A549 (cell line): ENCODE measurements around the gene CFAP61. TPM values are rescaled to one million over a fixed set of nuclear protein-coding genes. Genes with fewer than 3 reads are reported as not detected.

Experiments used
- ATAC-seq, 2 experiments: fragments of 200-7000 bp in 1 of 2; fragments of >200 bp in 1 of 2; cut with Nextera tagmentation in 1 of 2; cut with Tn5 transposase in 1 of 2; 3 replicates each; pipeline versions ENCODE4 v1.8.0 to v1.9.1; 2018 to 2020; ENCODE audit warnings: mild to moderate bottlenecking in 1 of 2, moderate library complexity in 1 of 2
- CTCF ChIA-PET: fragments of 300-600 bp; sonication (Branson Sonifier 250); formaldehyde crosslinking; extraction: SDS; loops from one replicate; lab custom pipeline; 2021; ENCODE audit warnings: antibody characterized with exemption, inconsistent platforms; lab: Yijun Ruan, JAX
- POLR2A ChIA-PET: fragments of 350-600 bp; formaldehyde crosslinking; extraction: SDS; loops from one replicate; lab custom pipeline; 2021; ENCODE audit warnings: antibody characterized with exemption, inconsistent platforms; lab: Yijun Ruan, JAX
- DNase-seq, 2 experiments: peaks; one replicate each; pipeline versions ENCODE4 v3.0.0 to v3.0.0-alpha.2; 2011 to 2016; ENCODE audit warnings: low read depth in 1 of 2, low spot score in 1 of 2
- FAIRE-seq: peaks from 2 replicates; lab custom pipeline; 2011; peaks lifted over from hg19 to GRCh38; lab: Jason Lieb, UNC
- H3K27ac ChIP-seq, 2 experiments: fragments of >200 bp; sonication (Bioruptor Twin); formaldehyde crosslinking; 3 replicates each; pipeline ENCODE4 v1.5.1; 2016 to 2017
- H3K4me1 ChIP-seq: fragments of >200 bp; sonication (Bioruptor Twin); formaldehyde crosslinking; 3 replicates; pipeline ENCODE4 v1.6.1; 2016
- H3K4me2 ChIP-seq: fragments of >200 bp; sonication (Bioruptor Twin); formaldehyde crosslinking; 3 replicates; pipeline ENCODE4 v1.6.1; 2016
- H3K4me3 ChIP-seq: fragments of >200 bp; sonication (Bioruptor Twin); formaldehyde crosslinking; 3 replicates; pipeline ENCODE4 v1.5.1; 2016
- H3K9me3 ChIP-seq: fragments of >200 bp; sonication (Bioruptor Twin); formaldehyde crosslinking; 3 replicates; pipeline ENCODE4 v1.6.1; 2016
- ATOH8 ChIP-seq: fragments of 250-450 bp; sonication (Bioruptor Pico); IDR thresholded peaks from 2 replicates; pipeline ENCODE4 v1.5.0; 2020; ENCODE audit warnings: low read depth, mild to moderate bottlenecking, moderate library complexity
- CEBPB ChIP-seq, 2 experiments: fragments of >200 bp in 1 of 2; sonication (Bioruptor Twin) in 1 of 2; formaldehyde crosslinking in 1 of 2; IDR thresholded peaks; 2 replicates each; pipeline ENCODE4 v1.6.1; 2012 to 2016
- CHD2 ChIP-seq: fragments of 150-350 bp; IDR thresholded peaks from 2 replicates; pipeline ENCODE4 v1.6.1; 2014; ENCODE audit warnings: low read length; ENCODE audit not compliant: partially characterized antibody
- E2F6 ChIP-seq: IDR thresholded peaks from 2 replicates; pipeline ENCODE4 v1.6.1; 2012; ENCODE audit warnings: low read depth, borderline replicate concordance
- EP300 ChIP-seq, 2 experiments: fragments of >200 bp; sonication (Bioruptor Twin); formaldehyde crosslinking; IDR thresholded peaks; 2 replicates in 1 of 2; 3 replicates in 1 of 2; pipeline ENCODE4 v1.6.1; 2016 to 2017
- ESRRA ChIP-seq: fragments of 150-350 bp; IDR thresholded peaks from 2 replicates; pipeline ENCODE4 v1.6.1; 2014; ENCODE audit warnings: mild to moderate bottlenecking, low read length, borderline replicate concordance
- GATA3 ChIP-seq: IDR thresholded peaks from 2 replicates; pipeline ENCODE4 v1.6.1; 2012; ENCODE audit warnings: borderline replicate concordance
- HDAC2 ChIP-seq: fragments of 200-600 bp; sonication (generic); IDR thresholded peaks from 2 replicates; pipeline ENCODE4 v1.6.1; 2016
- HES2 ChIP-seq: fragments of >200 bp; sonication (Bioruptor Twin); formaldehyde crosslinking; IDR thresholded peaks from 2 replicates; pipeline ENCODE4 v1.6.1; 2016
- HOXB13 ChIP-seq: fragments of 250-450 bp; sonication (Bioruptor Pico); IDR thresholded peaks from 2 replicates; pipeline ENCODE4 v1.5.0; 2020; ENCODE audit warnings: low read depth, mild to moderate bottlenecking, moderate library complexity
- HOXB5 ChIP-seq: fragments of 250-450 bp; sonication (Bioruptor Pico); IDR thresholded peaks from 2 replicates; pipeline ENCODE4 v1.5.0; 2020; ENCODE audit warnings: mild to moderate bottlenecking, moderate library complexity
- JUNB ChIP-seq: fragments of >200 bp; sonication (Bioruptor Twin); formaldehyde crosslinking; IDR thresholded peaks from 2 replicates; pipeline ENCODE4 v1.6.1; 2016
- KDM1A ChIP-seq: fragments of 200-600 bp; sonication (generic); IDR thresholded peaks from 2 replicates; pipeline ENCODE4 v1.6.1; 2016; ENCODE audit warnings: low read depth, mild to moderate bottlenecking
- MAFK ChIP-seq: fragments of 450-650 bp; IDR thresholded peaks from 2 replicates; pipeline ENCODE4 v1.6.1; 2014; ENCODE audit not compliant: partially characterized antibody
- MAX ChIP-seq: IDR thresholded peaks from 2 replicates; pipeline ENCODE4 v1.6.1; 2012
- NFE2L2 ChIP-seq: fragments of 150-350 bp; conservative IDR thresholded peaks from 2 replicates; pipeline ENCODE4 v1.6.1; 2014; ENCODE audit warnings: low read length
- NPAS2 ChIP-seq: fragments of 250-450 bp; sonication (Bioruptor Pico); IDR thresholded peaks from 2 replicates; pipeline ENCODE4 v1.8.0; 2022; ENCODE audit warnings: mild to moderate bottlenecking, moderate library complexity, borderline replicate concordance
- NR3C1 ChIP-seq: fragments of >200 bp; sonication (Bioruptor Twin); formaldehyde crosslinking; IDR thresholded peaks from 3 replicates; pipeline ENCODE4 v1.6.1; 2017
- PHF8 ChIP-seq: fragments of 200-600 bp; sonication (generic); IDR thresholded peaks from 2 replicates; pipeline ENCODE4 v1.6.1; 2016; ENCODE audit warnings: low read depth, mild to moderate bottlenecking, antibody characterized with exemption, moderate library complexity, borderline replicate concordance
- POLR2A ChIP-seq: IDR thresholded peaks from 2 replicates; pipeline ENCODE4 v1.6.1; 2012; ENCODE audit warnings: mild to moderate bottlenecking, low read length
- RARB ChIP-seq: fragments of 250-450 bp; sonication (Bioruptor Pico); IDR thresholded peaks from 2 replicates; pipeline ENCODE4 v1.8.0; 2021; ENCODE audit warnings: mild to moderate bottlenecking, moderate library complexity
- RFX5 ChIP-seq: fragments of 450-650 bp; IDR thresholded peaks from 2 replicates; pipeline ENCODE4 v1.7.1; 2014; ENCODE audit warnings: antibody characterized with exemption, mild to moderate bottlenecking, moderate library complexity
- SREBF2 ChIP-seq: fragments of 450-650 bp; IDR thresholded peaks from 2 replicates; pipeline ENCODE4 v1.6.1; 2014; ENCODE audit warnings: mild to moderate bottlenecking, moderate library complexity
- TP53 ChIP-seq: fragments of 250-450 bp; sonication (Bioruptor Pico); IDR thresholded peaks from 2 replicates; pipeline ENCODE4 v1.5.0; 2021; ENCODE audit warnings: mild to moderate bottlenecking, moderate library complexity
- ZC3H11A ChIP-seq: fragments of 450-650 bp; IDR thresholded peaks from 2 replicates; pipeline ENCODE4 v1.6.1; 2014; ENCODE audit warnings: antibody characterized with exemption, mild to moderate bottlenecking
- ZFP36 ChIP-seq: fragments of 450-650 bp; IDR thresholded peaks from 2 replicates; pipeline ENCODE4 v1.6.1; 2014; ENCODE audit warnings: borderline replicate concordance; ENCODE audit not compliant: partially characterized antibody
- ZNF302 ChIP-seq: fragments of 250-450 bp; sonication (Bioruptor Pico); IDR thresholded peaks from 2 replicates; pipeline ENCODE4 v1.9.0; 2021; ENCODE audit warnings: inconsistent platforms, mild to moderate bottlenecking, moderate library complexity
- WGBS: methylation state at CpG from one replicate; pipeline ENCODE4 v1.1.6; 2017; ENCODE audit errors: missing lambda C conversion rate; 5-methylcytosine and 5-hydroxymethylcytosine counted together
- polyA plus RNA-seq, 4 experiments: library from polyadenylated mRNA; depleted of rRNA in 3 of 4; stranded (reverse); fragments of >200 nt; fragmentation: RNase III in 1 of 4; extraction: RNeasy Plus Mini Kit Qiagen cat#74134 plus additional on column Dnase treatment in 1 of 4; gene quantifications; 2 replicates in 3 of 4; 3 replicates in 1 of 4; pipeline ENCODE4 v1.2.3, GENCODE V29; 2011 to 2017

CFAP61 gene
- polyA plus RNA-seq, 2 of the 4 experiments (the other 2 are of a cell fraction) = 0.39 to 0.70 TPM

- no peak overlapping the region for H3K4me3 ChIP-seq
- DNase-seq (no peak), ATAC-seq (no peak), FAIRE-seq (no peak)
- CTCF ChIA-PET = no interaction called here
- 47% methylated on average over 9 of the region's 9 CpGs for WGBS
- POLR2A ChIA-PET = no interaction called here
- H3K27ac ChIP-seq = no peak overlapping the region
- no peaks in the 10 kb centered on the region for H3K4me1 ChIP-seq
- TF ChIP-seq PHF8 (no peak), ZNF302 (CRISPR knock-in tag) (no peak), RFX5 (no peak), ATOH8 (CRISPR knock-in tag) (no peak), HOXB13 (CRISPR knock-in tag) (no peak), GATA3 (no peak), CHD2 (no peak), HES2 (no peak), CEBPB (IDR thresholded peaks at IDR 0.05) (no peak), ESRRA (no peak)
- H3K4me2 ChIP-seq = no peak overlapping the region
- peaks cover 11% of the 10 kb centered on the region for H3K9me3 ChIP-seq
Measured at GRCh38 chr20:20386192-20386591, 333.9 kb downstream of the CFAP61 start.

GRCh38 chr20:20390393-20390792 is 338.1 kb downstream of the CFAP61 start:
- POLR2A ChIA-PET = no interaction called here

GRCh38 chr20:20391115-20391514 is 338.8 kb downstream of the CFAP61 start:
- Histone ChIP-seq H3K4me3 (no peak overlapping the region), H3K4me1 (no peaks in the 10 kb centered on the region), H3K27ac (no peak overlapping the region), H3K9me3 (no peaks in the 10 kb centered on the region), H3K4me2 (no peak overlapping the region)
- ChIA-PET POLR2A (no interaction called here), CTCF (interaction anchor here (0.6 kb wide), 1 partner anchor 74 kb away, joined by 3 read pairs; no protein-coding TSS in a partner anchor)
- WGBS = 68% methylated on average over 4 of the region's 4 CpGs
- ATAC-seq = no peak
- FAIRE-seq = no peak
- DNase-seq = no peak
- TF ChIP-seq NFE2L2 (no peak), MAFK (peak; percentile 61), E2F6 (no peak)

More at GRCh38 chr20:20390393-20390792, 338.1 kb downstream of the CFAP61 start:
- Histone ChIP-seq H3K27ac (no peak overlapping the region), H3K4me2 (no peak overlapping the region), H3K9me3 (no peaks in the 10 kb centered on the region), H3K4me3 (no peak overlapping the region), H3K4me1 (no peaks in the 10 kb centered on the region)
- TF ChIP-seq NPAS2 (CRISPR knock-in tag) = no peak
- CTCF ChIA-PET = interaction anchor here (0.6 kb wide), 1 partner anchor 75 kb away, joined by 3 read pairs; no protein-coding TSS in a partner anchor
- DNase-seq (no peak), FAIRE-seq (no peak), ATAC-seq (no peak)
- WGBS = 90% methylated on average over 9 of the region's 9 CpGs

GRCh38 chr20:20391766-20392165 is 339.4 kb downstream of the CFAP61 start:
- no peak overlapping the region for H3K4me3 ChIP-seq
- WGBS = 82% methylated on average over 13 of the region's 13 CpGs
- CTCF ChIA-PET = no interaction called here
- no peak for DNase-seq
- no peak for FAIRE-seq
- H3K27ac ChIP-seq = no peak overlapping the region
- TF ChIP-seq EP300 (IDR thresholded peaks at IDR 0.05) (no peak), KDM1A (no peak), POLR2A (no peak), HOXB5 (CRISPR knock-in tag) (no peak), HDAC2 (no peak), ZC3H11A (no peak), JUNB (no peak), ATOH8 (CRISPR knock-in tag) (no peak), ZFP36 (no peak), TP53 (no peak), MAFK (no peak), NR3C1 (no peak), SREBF2 (no peak), RARB (CRISPR knock-in tag) (no peak), MAX (no peak)
- H3K4me2 ChIP-seq = no peak overlapping the region
- POLR2A ChIA-PET = interaction anchor here (0.5 kb wide), 1 partner anchor 1336 kb away, joined by 4 read pairs; no protein-coding TSS in a partner anchor
- H3K4me1 ChIP-seq = no peaks in the 10 kb centered on the region
- ATAC-seq = no peak
- no peaks in the 10 kb centered on the region for H3K9me3 ChIP-seq
